Measurements from ENCODE around the gene CNOT11.

CNOT11 gene

DNA sequence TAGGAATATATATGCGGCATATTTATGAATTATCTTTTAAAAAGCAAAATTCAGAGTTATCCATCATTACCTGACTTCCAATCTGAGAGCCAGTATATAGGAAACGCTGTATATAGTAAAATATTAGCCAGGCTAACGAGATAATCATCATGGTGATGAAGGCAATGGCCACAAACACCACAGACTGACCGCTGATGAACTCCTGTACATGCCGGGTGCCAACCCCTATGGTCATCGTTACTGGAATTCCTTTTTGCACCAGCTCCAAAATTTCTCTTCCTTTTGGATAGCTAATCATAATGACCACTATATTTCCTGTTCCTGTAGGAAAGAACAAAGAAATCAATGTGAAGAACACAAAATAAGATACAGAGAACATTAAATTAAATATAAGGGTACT, 42.2 kb downstream of the CNOT11 start:
- no peaks in the 10 kb centered on the region for H4K20me1 ChIP-seq (ENCODE audit: insufficient read depth, low read length)
- TF ChIP-seq EZH2 (IDR thresholded peaks at IDR 0.05; ENCODE audit: borderline replicate concordance, low read length), result no peak
- TF ChIP-seq, protein P1, sequence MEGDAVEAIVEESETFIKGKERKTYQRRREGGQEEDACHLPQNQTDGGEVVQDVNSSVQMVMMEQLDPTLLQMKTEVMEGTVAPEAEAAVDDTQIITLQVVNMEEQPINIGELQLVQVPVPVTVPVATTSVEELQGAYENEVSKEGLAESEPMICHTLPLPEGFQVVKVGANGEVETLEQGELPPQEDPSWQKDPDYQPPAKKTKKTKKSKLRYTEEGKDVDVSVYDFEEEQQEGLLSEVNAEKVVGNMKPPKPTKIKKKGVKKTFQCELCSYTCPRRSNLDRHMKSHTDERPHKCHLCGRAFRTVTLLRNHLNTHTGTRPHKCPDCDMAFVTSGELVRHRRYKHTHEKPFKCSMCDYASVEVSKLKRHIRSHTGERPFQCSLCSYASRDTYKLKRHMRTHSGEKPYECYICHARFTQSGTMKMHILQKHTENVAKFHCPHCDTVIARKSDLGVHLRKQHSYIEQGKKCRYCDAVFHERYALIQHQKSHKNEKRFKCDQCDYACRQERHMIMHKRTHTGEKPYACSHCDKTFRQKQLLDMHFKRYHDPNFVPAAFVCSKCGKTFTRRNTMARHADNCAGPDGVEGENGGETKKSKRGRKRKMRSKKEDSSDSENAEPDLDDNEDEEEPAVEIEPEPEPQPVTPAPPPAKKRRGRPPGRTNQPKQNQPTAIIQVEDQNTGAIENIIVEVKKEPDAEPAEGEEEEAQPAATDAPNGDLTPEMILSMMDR (IDR thresholded peaks at IDR 0.05; ENCODE audit: low read length), result no peak
- no peak overlapping the region for H3K9ac ChIP-seq (ENCODE audit: low read length)
- H3K9me3 ChIP-seq (ENCODE audit: low read length), result no peaks in the 10 kb centered on the region
- no peak overlapping the region for H3K4me2 ChIP-seq (ENCODE audit: low read length)
- H3K36me3 ChIP-seq (ENCODE audit: insufficient read depth, low read length), result peaks cover 14% of the 10 kb centered on the region; the same call in 1 of the 2 replicates
- H3K27me3 ChIP-seq (ENCODE audit: insufficient read depth, low read length), result no peaks in the 10 kb centered on the region
- no peaks in the 10 kb centered on the region; the same call in 1 of the 2 replicates for H3K79me2 ChIP-seq (ENCODE audit: insufficient read depth, low read length)
- no peaks in the 10 kb centered on the region for H3K4me1 ChIP-seq (ENCODE audit: insufficient read depth, low read length, severe bottlenecking)
- no peaks in the 10 kb centered on the region for H3F3A ChIP-seq (ENCODE audit: insufficient read depth, low read length)
- H2AFZ ChIP-seq (ENCODE audit: low read length), result no peak overlapping the region
- H3K9me2 ChIP-seq (ENCODE audit: low read depth, low read length), result no peaks in the 10 kb centered on the region
- H3K4me3 ChIP-seq (ENCODE audit: low read depth, low read length, poor library complexity, severe bottlenecking), result no peak overlapping the region
- H3K27ac ChIP-seq (ENCODE audit: low read depth, low read length, poor library complexity, severe bottlenecking), result no peak overlapping the region

DNA sequence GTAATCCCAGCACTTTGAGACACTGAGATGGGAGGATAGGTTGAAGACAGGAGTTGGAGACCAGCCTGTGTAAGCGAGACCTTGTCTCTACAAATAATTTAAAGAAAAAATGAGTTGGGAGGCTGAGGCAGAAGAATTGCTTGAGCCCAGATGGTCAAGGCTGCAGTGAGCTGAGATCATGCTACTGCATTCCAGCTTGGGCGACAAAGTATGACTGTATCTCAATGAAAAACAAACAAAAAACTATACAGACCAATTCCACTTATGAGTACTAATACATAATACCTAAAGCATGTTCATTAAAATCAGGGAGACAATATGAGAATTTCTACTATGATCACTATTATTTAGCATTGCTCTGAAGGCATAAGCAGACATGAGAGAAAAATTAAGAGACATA, 43.2 kb downstream of the CNOT11 start:
- H3F3A ChIP-seq (ENCODE audit: insufficient read depth, low read length), result no peaks in the 10 kb centered on the region
- H3K4me2 ChIP-seq (ENCODE audit: low read length), result no peak overlapping the region
- no peaks in the 10 kb centered on the region for H4K20me1 ChIP-seq (ENCODE audit: insufficient read depth, low read length)
- H3K27me3 ChIP-seq (ENCODE audit: insufficient read depth, low read length), result no peaks in the 10 kb centered on the region
- no peak overlapping the region for H3K27ac ChIP-seq (ENCODE audit: low read depth, low read length, poor library complexity, severe bottlenecking)
- H3K9me3 ChIP-seq (ENCODE audit: low read length), result no peaks in the 10 kb centered on the region
- peaks cover 14% of the 10 kb centered on the region; the same call in 1 of the 2 replicates for H3K36me3 ChIP-seq (ENCODE audit: insufficient read depth, low read length)
- H3K9ac ChIP-seq (ENCODE audit: low read length), result no peak overlapping the region
- H3K9me2 ChIP-seq (ENCODE audit: low read depth, low read length), result no peaks in the 10 kb centered on the region
- H3K79me2 ChIP-seq (ENCODE audit: insufficient read depth, low read length), result no peaks in the 10 kb centered on the region; the same call in 1 of the 2 replicates
- H3K4me3 ChIP-seq (ENCODE audit: low read depth, low read length, poor library complexity, severe bottlenecking), result no peak overlapping the region
- H3K4me1 ChIP-seq (ENCODE audit: insufficient read depth, low read length, severe bottlenecking), result no peaks in the 10 kb centered on the region
- no peak for TF ChIP-seq EZH2 (IDR thresholded peaks at IDR 0.05; ENCODE audit: borderline replicate concordance, low read length)
- TF ChIP-seq, protein P1 (IDR thresholded peaks at IDR 0.05; ENCODE audit: low read length), result no peak
- H2AFZ ChIP-seq (ENCODE audit: low read length), result no peak overlapping the region

DNA sequence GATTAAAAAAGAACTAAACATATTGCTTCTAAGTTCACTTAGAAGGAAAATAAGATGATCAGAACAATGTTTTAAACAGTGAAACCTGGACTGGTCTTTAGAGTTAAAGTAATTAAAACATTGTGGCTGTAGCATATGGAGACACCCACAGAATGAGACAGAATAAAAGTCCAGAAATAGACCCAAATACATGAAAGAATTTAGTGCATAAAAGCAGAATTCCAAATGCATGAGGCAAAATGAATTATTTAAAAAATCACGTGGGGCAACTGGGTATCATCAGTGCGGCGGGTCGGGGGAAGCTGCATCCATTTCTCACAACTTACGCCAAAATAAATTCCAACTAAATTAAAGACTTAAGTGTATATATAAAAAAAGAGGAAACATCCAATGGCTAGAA, 43.7 kb downstream of the CNOT11 start:
- Histone ChIP-seq H3K27me3 (ENCODE audit: insufficient read depth, low read length) (no peaks in the 10 kb centered on the region), H3K9me2 (ENCODE audit: low read depth, low read length) (no peaks in the 10 kb centered on the region), H3K9ac (ENCODE audit: low read length) (no peak overlapping the region), H3K4me3 (ENCODE audit: low read depth, low read length, poor library complexity, severe bottlenecking) (no peak overlapping the region), H3K4me2 (ENCODE audit: low read length) (no peak overlapping the region), H3F3A (ENCODE audit: insufficient read depth, low read length) (no peaks in the 10 kb centered on the region), H3K79me2 (ENCODE audit: insufficient read depth, low read length) (no peaks in the 10 kb centered on the region; the same call in 1 of the 2 replicates), H2AFZ (ENCODE audit: low read length) (no peak overlapping the region), H4K20me1 (ENCODE audit: insufficient read depth, low read length) (no peaks in the 10 kb centered on the region), H3K27ac (ENCODE audit: low read depth, low read length, poor library complexity, severe bottlenecking) (no peak overlapping the region), H3K36me3 (ENCODE audit: insufficient read depth, low read length) (peaks cover 14% of the 10 kb centered on the region; the same call in 1 of the 2 replicates), H3K9me3 (ENCODE audit: low read length) (no peaks in the 10 kb centered on the region), H3K4me1 (ENCODE audit: insufficient read depth, low read length, severe bottlenecking) (no peaks in the 10 kb centered on the region)
- TF ChIP-seq, protein P1 (IDR thresholded peaks at IDR 0.05; ENCODE audit: low read length), result no peak
- TF ChIP-seq EZH2 (IDR thresholded peaks at IDR 0.05; ENCODE audit: borderline replicate concordance, low read length), result no peak
